ENCODE results near the gene MED12L.

DNA sequence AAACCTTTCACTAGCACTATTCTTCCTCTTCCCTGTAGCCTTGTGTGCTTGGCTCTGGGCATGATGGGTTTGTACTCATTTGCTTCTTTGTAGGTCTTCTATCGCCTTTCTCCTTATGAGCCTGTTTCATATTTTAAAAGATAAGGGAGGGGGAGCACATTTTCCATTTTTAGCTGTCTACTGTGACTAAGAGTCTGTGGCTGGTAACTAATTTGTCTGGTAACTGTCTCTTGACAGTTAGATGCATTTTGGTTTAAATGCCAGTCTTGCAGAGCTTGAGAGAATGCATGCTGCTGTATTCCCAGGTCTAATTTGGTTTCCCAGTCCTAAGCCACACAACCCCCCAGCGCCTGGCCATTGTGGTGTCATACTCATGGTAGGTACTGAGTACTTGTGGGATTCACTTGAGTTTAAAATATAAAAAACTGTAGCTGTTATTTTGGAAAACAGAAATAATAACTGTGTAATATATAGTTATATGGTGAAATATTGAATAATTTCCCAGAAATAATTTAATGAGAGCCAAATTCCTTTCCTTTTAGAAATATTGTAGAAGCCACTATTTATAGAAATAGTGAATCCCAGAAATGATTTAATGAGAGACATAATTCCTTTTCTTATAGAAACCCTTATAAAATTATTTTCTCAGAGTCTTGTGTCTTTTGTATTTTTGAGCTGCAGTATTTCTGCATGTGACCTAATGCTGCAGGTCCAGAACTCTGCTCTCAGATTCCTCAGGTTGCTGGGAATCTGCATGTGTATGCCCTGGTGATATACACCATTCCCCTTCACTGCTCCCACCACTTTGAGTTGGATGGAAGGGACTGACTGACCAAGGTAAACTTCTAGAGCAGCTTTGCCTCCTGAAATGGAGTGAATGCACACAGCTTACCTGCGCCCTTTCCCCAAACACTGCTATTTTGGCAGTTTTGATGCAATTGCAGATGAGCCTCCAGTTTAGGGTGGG lies 131.5 kb downstream of the MED12L start:
- TF ChIP-seq POLR2A (IDR thresholded peaks at IDR 0.05) (no peak), CTCF (IDR thresholded peaks at IDR 0.05) (no peak)

All from thyroid gland (tissue), 4 donors.